Activated naive CD8-positive, alpha-beta T cell treated with anti-CD3 and anti-CD28 coated beads, Interleukin-2, amount 10 ng/mL, durations not matched to agents 7 days and 5 days (primary cell): Measurements from ENCODE around the gene OR4C3. TPM values are rescaled to one million over a fixed set of nuclear protein-coding genes. Genes with fewer than 3 reads are reported as not detected.
A peak's percentile ranks its signal among the peaks of the same experiment; 100 is the strongest.
"Not testable (repeated sequence)": the region's sequence is repeated elsewhere in the genome, so short reads cannot be mapped to it uniquely, and the experiment has no call there.

Experiments used
- ATAC-seq: fragments of 150-1000 bp; cut with Tn5 transposase; one replicate; pipeline ENCODE4 v1.10.0; 2021; ENCODE audit warnings: low read depth, moderate library complexity
- POLR2A ChIA-PET: fragments of 350-600 bp; sonication (Branson Sonifier 250); formaldehyde crosslinking; loops from one replicate; lab custom pipeline; 2021; ENCODE audit warnings: antibody characterized with exemption; lab: Charles Lee
- DNase-seq: peaks from one replicate; pipeline ENCODE4 v3.0.0; 2021
- H3K27ac Mint-ChIP-seq: one replicate; pipeline ENCODE4 v1.8.0; 2022; ENCODE audit warnings: mild to moderate bottlenecking, mixed read lengths
- H3K27me3 Mint-ChIP-seq: one replicate; pipeline ENCODE4 v1.8.0; 2022; ENCODE audit warnings: mild to moderate bottlenecking, moderate library complexity, mixed read lengths
- H3K36me3 Mint-ChIP-seq: one replicate; pipeline ENCODE4 v1.8.0; 2021; ENCODE audit warnings: mild to moderate bottlenecking, mixed read lengths
- H3K4me1 Mint-ChIP-seq: one replicate; pipeline ENCODE4 v1.8.0; 2021; ENCODE audit warnings: mixed read lengths
- H3K4me3 Mint-ChIP-seq: one replicate; pipeline ENCODE4 v1.8.0; 2022; ENCODE audit warnings: mild to moderate bottlenecking, moderate library complexity, mixed read lengths
- H3K9me3 Mint-ChIP-seq: one replicate; pipeline ENCODE4 v1.8.0; 2021; ENCODE audit warnings: mixed read lengths
- total RNA-seq, 2 experiments: library from RNA; stranded (reverse); gene quantifications; one replicate each; pipeline ENCODE4 v1.2.3, GENCODE V29; 2021

Gene OR4C3
- not detected for total RNA-seq

- H3K9me3 Mint-ChIP-seq, H3K27ac Mint-ChIP-seq, ATAC-seq, H3K4me3 Mint-ChIP-seq, H3K36me3 Mint-ChIP-seq, H3K4me1 Mint-ChIP-seq, DNase-seq, H3K27me3 Mint-ChIP-seq, POLR2A ChIA-PET: not testable (repeated sequence)
These were observed at the start of gene OR4C3 for GRCh38 chr11:48324620-48325019. OR4C3 (plus strand) TSS chr11:48324920; CDS start chr11:48325022, 102 bp downstream.

- no peak within 1 kb of the TSS for H3K27ac Mint-ChIP-seq
- H3K36me3 Mint-ChIP-seq, result no peaks in the 10 kb centered on the region
- no peak within 1 kb of the TSS for H3K4me3 Mint-ChIP-seq
- no peaks in the 10 kb centered on the region for H3K4me1 Mint-ChIP-seq
- H3K9me3 Mint-ChIP-seq, result no peaks in the 10 kb centered on the region
- POLR2A ChIA-PET, result interaction anchor here (0.6 kb wide), 1 partner anchor 135 kb away, joined by 3 read pairs; no protein-coding TSS in a partner anchor
- peaks cover 2% of the 10 kb centered on the region for H3K27me3 Mint-ChIP-seq
- DNase-seq (no peak), ATAC-seq (no peak)
These were observed 18.8 kb upstream of the OR4C3 start, which contains the start of gene OR4S1 for GRCh38 chr11:48305923-48306322. OR4S1 (plus strand) TSS chr11:48306223; CDS start chr11:48306223, 0 bp downstream.

GRCh38 chr11:48307760-48308386 lies 16.8 kb upstream of the OR4C3 start:
- H3K9me3 Mint-ChIP-seq, result no peaks in the 10 kb centered on the region
- no peaks in the 10 kb centered on the region for H3K4me1 Mint-ChIP-seq
- no peak overlapping the region for H3K27ac Mint-ChIP-seq
- DNase-seq (peak; percentile 45), ATAC-seq (peak; percentile 63)
- H3K27me3 Mint-ChIP-seq, result no peaks in the 10 kb centered on the region
- POLR2A ChIA-PET, result no interaction called here
- no peak overlapping the region for H3K4me3 Mint-ChIP-seq
- no peaks in the 10 kb centered on the region for H3K36me3 Mint-ChIP-seq

- H3K27me3 Mint-ChIP-seq, DNase-seq, H3K36me3 Mint-ChIP-seq, H3K9me3 Mint-ChIP-seq, H3K27ac Mint-ChIP-seq, H3K4me3 Mint-ChIP-seq, ATAC-seq, H3K4me1 Mint-ChIP-seq, POLR2A ChIA-PET: not testable (repeated sequence)
These were observed 11.1 kb upstream of the OR4C3 start for GRCh38 chr11:48313590-48313989.

GRCh38 chr11:48319813-48320212 lies 4.9 kb upstream of the OR4C3 start:
- H3K4me3 Mint-ChIP-seq, POLR2A ChIA-PET, ATAC-seq, H3K4me1 Mint-ChIP-seq, H3K36me3 Mint-ChIP-seq, DNase-seq, H3K9me3 Mint-ChIP-seq, H3K27me3 Mint-ChIP-seq, H3K27ac Mint-ChIP-seq: not testable (repeated sequence)

GRCh38 chr11:48341466-48341865 lies 16.7 kb downstream of the OR4C3 start:
- Mint-ChIP-seq H3K4me3 (no peak overlapping the region), H3K36me3 (no peaks in the 10 kb centered on the region), H3K9me3 (peaks cover 11% of the 10 kb centered on the region), H3K27me3 (no peaks in the 10 kb centered on the region), H3K4me1 (no peaks in the 10 kb centered on the region), H3K27ac (no peak overlapping the region)
- DNase-seq, result no peak
- no peak for ATAC-seq
- POLR2A ChIA-PET, result no interaction called here

GRCh38 chr11:48342505-48342904 lies 17.8 kb downstream of the OR4C3 start:
- POLR2A ChIA-PET, H3K4me3 Mint-ChIP-seq, H3K4me1 Mint-ChIP-seq, H3K36me3 Mint-ChIP-seq, ATAC-seq, H3K27ac Mint-ChIP-seq, H3K27me3 Mint-ChIP-seq, DNase-seq: not testable (repeated sequence)
- peaks cover 11% of the 10 kb centered on the region for H3K9me3 Mint-ChIP-seq

- not testable (repeated sequence) for H3K4me3 Mint-ChIP-seq
These were observed 21.6 kb downstream of the OR4C3 start for GRCh38 chr11:48346286-48346685.

GRCh38 chr11:48354013-48354412 lies 29.3 kb downstream of the OR4C3 start:
- POLR2A ChIA-PET, result no interaction called here
- no peaks in the 10 kb centered on the region for H3K36me3 Mint-ChIP-seq
- H3K27ac Mint-ChIP-seq, result no peak overlapping the region
- no peaks in the 10 kb centered on the region for H3K4me1 Mint-ChIP-seq
- H3K9me3 Mint-ChIP-seq, result peaks cover 6% of the 10 kb centered on the region
- ATAC-seq, result no peak
- no peak overlapping the region for H3K4me3 Mint-ChIP-seq
- H3K27me3 Mint-ChIP-seq, result no peaks in the 10 kb centered on the region
- no peak for DNase-seq

More at GRCh38 chr11:48346286-48346685, 21.6 kb downstream of the OR4C3 start:
- H3K27me3 Mint-ChIP-seq, H3K36me3 Mint-ChIP-seq, ATAC-seq, DNase-seq, POLR2A ChIA-PET, H3K27ac Mint-ChIP-seq, H3K4me1 Mint-ChIP-seq: not testable (repeated sequence)
- peaks cover 11% of the 10 kb centered on the region for H3K9me3 Mint-ChIP-seq

GRCh38 chr11:48354677-48355076 lies 30.0 kb downstream of the OR4C3 start:
- Mint-ChIP-seq H3K36me3 (no peaks in the 10 kb centered on the region), H3K27ac (no peak overlapping the region), H3K9me3 (peaks cover 7% of the 10 kb centered on the region), H3K4me1 (no peaks in the 10 kb centered on the region), H3K4me3 (no peak overlapping the region), H3K27me3 (no peaks in the 10 kb centered on the region)
- POLR2A ChIA-PET, result no interaction called here
- DNase-seq (no peak), ATAC-seq (no peak)

- H3K36me3 Mint-ChIP-seq, ATAC-seq, H3K27ac Mint-ChIP-seq, H3K9me3 Mint-ChIP-seq, H3K4me3 Mint-ChIP-seq, H3K27me3 Mint-ChIP-seq, POLR2A ChIA-PET, H3K4me1 Mint-ChIP-seq, DNase-seq: not testable (repeated sequence)
These were observed 36.6 kb downstream of the OR4C3 start for GRCh38 chr11:48361289-48361688.

GRCh38 chr11:48366365-48366764 lies 41.6 kb downstream of the OR4C3 start, which contains the start of gene OR4C5:
OR4C5 (minus strand) TSS chr11:48366465; CDS start chr11:48366465, 0 bp downstream.
- Mint-ChIP-seq H3K36me3 (no peaks in the 10 kb centered on the region), H3K4me1 (no peaks in the 10 kb centered on the region), H3K9me3 (no peaks in the 10 kb centered on the region), H3K27me3 (no peaks in the 10 kb centered on the region), H3K27ac (no peak within 1 kb of the TSS), H3K4me3 (no peak within 1 kb of the TSS)
- ATAC-seq (no peak), DNase-seq (no peak)
- POLR2A ChIA-PET, result no interaction called here
